ENCODE measurements around the gene DCDC2C.

GRCh38 chr2:3664118-3664517 lies 39.3 kb upstream of the DCDC2C start:
- no peak for TF ChIP-seq ZNF331 (CRISPR knock-in tag; IDR thresholded peaks at IDR 0.05; ENCODE audit: low read depth)
- TF ChIP-seq, protein P1, sequence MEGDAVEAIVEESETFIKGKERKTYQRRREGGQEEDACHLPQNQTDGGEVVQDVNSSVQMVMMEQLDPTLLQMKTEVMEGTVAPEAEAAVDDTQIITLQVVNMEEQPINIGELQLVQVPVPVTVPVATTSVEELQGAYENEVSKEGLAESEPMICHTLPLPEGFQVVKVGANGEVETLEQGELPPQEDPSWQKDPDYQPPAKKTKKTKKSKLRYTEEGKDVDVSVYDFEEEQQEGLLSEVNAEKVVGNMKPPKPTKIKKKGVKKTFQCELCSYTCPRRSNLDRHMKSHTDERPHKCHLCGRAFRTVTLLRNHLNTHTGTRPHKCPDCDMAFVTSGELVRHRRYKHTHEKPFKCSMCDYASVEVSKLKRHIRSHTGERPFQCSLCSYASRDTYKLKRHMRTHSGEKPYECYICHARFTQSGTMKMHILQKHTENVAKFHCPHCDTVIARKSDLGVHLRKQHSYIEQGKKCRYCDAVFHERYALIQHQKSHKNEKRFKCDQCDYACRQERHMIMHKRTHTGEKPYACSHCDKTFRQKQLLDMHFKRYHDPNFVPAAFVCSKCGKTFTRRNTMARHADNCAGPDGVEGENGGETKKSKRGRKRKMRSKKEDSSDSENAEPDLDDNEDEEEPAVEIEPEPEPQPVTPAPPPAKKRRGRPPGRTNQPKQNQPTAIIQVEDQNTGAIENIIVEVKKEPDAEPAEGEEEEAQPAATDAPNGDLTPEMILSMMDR (conservative IDR thresholded peaks at IDR 0.05; ENCODE audit: low read depth in 2 of 2) = no peak
- TF ChIP-seq, protein P2, sequence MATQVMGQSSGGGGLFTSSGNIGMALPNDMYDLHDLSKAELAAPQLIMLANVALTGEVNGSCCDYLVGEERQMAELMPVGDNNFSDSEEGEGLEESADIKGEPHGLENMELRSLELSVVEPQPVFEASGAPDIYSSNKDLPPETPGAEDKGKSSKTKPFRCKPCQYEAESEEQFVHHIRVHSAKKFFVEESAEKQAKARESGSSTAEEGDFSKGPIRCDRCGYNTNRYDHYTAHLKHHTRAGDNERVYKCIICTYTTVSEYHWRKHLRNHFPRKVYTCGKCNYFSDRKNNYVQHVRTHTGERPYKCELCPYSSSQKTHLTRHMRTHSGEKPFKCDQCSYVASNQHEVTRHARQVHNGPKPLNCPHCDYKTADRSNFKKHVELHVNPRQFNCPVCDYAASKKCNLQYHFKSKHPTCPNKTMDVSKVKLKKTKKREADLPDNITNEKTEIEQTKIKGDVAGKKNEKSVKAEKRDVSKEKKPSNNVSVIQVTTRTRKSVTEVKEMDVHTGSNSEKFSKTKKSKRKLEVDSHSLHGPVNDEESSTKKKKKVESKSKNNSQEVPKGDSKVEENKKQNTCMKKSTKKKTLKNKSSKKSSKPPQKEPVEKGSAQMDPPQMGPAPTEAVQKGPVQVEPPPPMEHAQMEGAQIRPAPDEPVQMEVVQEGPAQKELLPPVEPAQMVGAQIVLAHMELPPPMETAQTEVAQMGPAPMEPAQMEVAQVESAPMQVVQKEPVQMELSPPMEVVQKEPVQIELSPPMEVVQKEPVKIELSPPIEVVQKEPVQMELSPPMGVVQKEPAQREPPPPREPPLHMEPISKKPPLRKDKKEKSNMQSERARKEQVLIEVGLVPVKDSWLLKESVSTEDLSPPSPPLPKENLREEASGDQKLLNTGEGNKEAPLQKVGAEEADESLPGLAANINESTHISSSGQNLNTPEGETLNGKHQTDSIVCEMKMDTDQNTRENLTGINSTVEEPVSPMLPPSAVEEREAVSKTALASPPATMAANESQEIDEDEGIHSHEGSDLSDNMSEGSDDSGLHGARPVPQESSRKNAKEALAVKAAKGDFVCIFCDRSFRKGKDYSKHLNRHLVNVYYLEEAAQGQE (IDR thresholded peaks at IDR 0.05; ENCODE audit: unreplicated experiment) = no peak
- TF ChIP-seq EZH2 (IDR thresholded peaks at IDR 0.05; ENCODE audit: low read depth, unreplicated experiment) = no peak
- no peak for TF ChIP-seq EZH2phosphoT487 (IDR thresholded peaks at IDR 0.05; ENCODE audit: unreplicated experiment)
- TF ChIP-seq POLR2AphosphoS5 (IDR thresholded peaks at IDR 0.05; ENCODE audit: low read depth) = no peak
- no peak for TF ChIP-seq ETS1 (IDR thresholded peaks at IDR 0.05)
- TF ChIP-seq JUNB (IDR thresholded peaks at IDR 0.05; ENCODE audit: unreplicated experiment) = no peak

Data from GM23338 (cell line).